HUES6 (cell line): ENCODE measurements around the gene OR6C65.
A peak's percentile ranks its signal among the peaks of the same experiment; 100 is the strongest.
"Not testable (repeated sequence)": the region's sequence is repeated elsewhere in the genome, so short reads cannot be mapped to it uniquely, and the experiment has no call there.

Source experiments
- H3K27ac ChIP-seq: 2 replicates; pipeline ENCODE4 v1.7.0; 2013; ENCODE audit warnings: low read depth, mild to moderate bottlenecking, low read length, inconsistent platforms
- H3K27me3 ChIP-seq: 2 replicates; pipeline ENCODE4 v1.6.1; 2013; ENCODE audit warnings: low read length; ENCODE audit not compliant: control insufficient read depth, insufficient read depth
- H3K36me3 ChIP-seq: 2 replicates; pipeline ENCODE4 v1.6.1; 2013; ENCODE audit warnings: low read length; ENCODE audit not compliant: control insufficient read depth, insufficient read depth
- H3K4me1 ChIP-seq: 2 replicates; pipeline ENCODE4 v1.6.1; 2013; ENCODE audit warnings: low read length; ENCODE audit not compliant: control insufficient read depth, insufficient read depth
- H3K4me3 ChIP-seq: 2 replicates; pipeline ENCODE4 v1.5.1; 2013; ENCODE audit warnings: low read depth, low read length
- H3K9ac ChIP-seq: one replicate; pipeline ENCODE4 v1.6.1; 2013; ENCODE audit warnings: mild to moderate bottlenecking, low read length
- H3K9me3 ChIP-seq: 2 replicates; pipeline ENCODE4 v1.6.1; 2013; ENCODE audit warnings: low read depth, low read length; ENCODE audit not compliant: control insufficient read depth, insufficient read depth

The OR6C65 gene

GRCh38 chr12:55413498-55414388 is 13.4 kb downstream of the OR6C65 start:
- H3K9me3 ChIP-seq, H3K4me1 ChIP-seq, H3K9ac ChIP-seq, H3K36me3 ChIP-seq, H3K27ac ChIP-seq, H3K4me3 ChIP-seq, H3K27me3 ChIP-seq: not testable (repeated sequence)

- not testable (repeated sequence) for H3K9ac ChIP-seq, H3K9me3 ChIP-seq, H3K4me3 ChIP-seq, H3K36me3 ChIP-seq, H3K27me3 ChIP-seq, H3K27ac ChIP-seq, H3K4me1 ChIP-seq
These were observed 14.1 kb downstream of the OR6C65 start for GRCh38 chr12:55414396-55414823.

GRCh38 chr12:55414889-55415288 is 14.6 kb downstream of the OR6C65 start:
- H3K9ac ChIP-seq = not testable (repeated sequence)
- peak overlapping the region; percentile 38 for H3K4me3 ChIP-seq

GRCh38 chr12:55416961-55417360 is 16.6 kb downstream of the OR6C65 start:
- H3K27me3 ChIP-seq = no peaks in the 10 kb centered on the region
- no peak overlapping the region for H3K4me3 ChIP-seq

More at GRCh38 chr12:55414889-55415288, 14.6 kb downstream of the OR6C65 start:
- H3K27me3 ChIP-seq, H3K9me3 ChIP-seq, H3K4me1 ChIP-seq, H3K36me3 ChIP-seq, H3K27ac ChIP-seq: not testable (repeated sequence)

GRCh38 chr12:55420307-55420962 is 20.1 kb downstream of the OR6C65 start:
- no peak overlapping the region for H3K9ac ChIP-seq
- no peaks in the 10 kb centered on the region for H3K27me3 ChIP-seq
- H3K27ac ChIP-seq = no peak overlapping the region
- H3K4me1 ChIP-seq = no peaks in the 10 kb centered on the region
- no peaks in the 10 kb centered on the region for H3K9me3 ChIP-seq
- no peak overlapping the region for H3K4me3 ChIP-seq
- no peaks in the 10 kb centered on the region for H3K36me3 ChIP-seq

More at GRCh38 chr12:55416961-55417360, 16.6 kb downstream of the OR6C65 start:
- H3K27ac ChIP-seq = no peak overlapping the region
- H3K9me3 ChIP-seq = no peaks in the 10 kb centered on the region
- H3K36me3 ChIP-seq = no peaks in the 10 kb centered on the region
- no peak overlapping the region for H3K9ac ChIP-seq
- H3K4me1 ChIP-seq = no peaks in the 10 kb centered on the region

- no peak within 1 kb of the TSS for H3K4me3 ChIP-seq
- no peaks in the 10 kb centered on the region for H3K27me3 ChIP-seq
- no peak within 1 kb of the TSS for H3K9ac ChIP-seq
- H3K36me3 ChIP-seq = no peaks in the 10 kb centered on the region
- H3K4me1 ChIP-seq = peaks cover 20% of the 10 kb centered on the region
- no peaks in the 10 kb centered on the region for H3K9me3 ChIP-seq
- no peak within 1 kb of the TSS for H3K27ac ChIP-seq
These were observed 25.6 kb downstream of the OR6C65 start, which contains the start of gene OR6C76 for GRCh38 chr12:55425954-55426353. Gene OR6C76, plus strand, starts transcription at chr12:55426254. Its CDS starts 0 bp downstream, at chr12:55426254.

- Histone ChIP-seq H3K36me3 (no peaks in the 10 kb centered on the region), H3K4me3 (peak overlapping the region; percentile 12; the same call in 1 of the 2 replicates), H3K4me1 (peaks cover 20% of the 10 kb centered on the region), H3K27me3 (no peaks in the 10 kb centered on the region), H3K27ac (no peak overlapping the region), H3K9ac (no peak overlapping the region), H3K9me3 (no peaks in the 10 kb centered on the region)
These were observed 28.3 kb downstream of the OR6C65 start for GRCh38 chr12:55428331-55429243.

GRCh38 chr12:55441233-55441632 is 40.9 kb downstream of the OR6C65 start:
- not testable (repeated sequence) for H3K27ac ChIP-seq, H3K27me3 ChIP-seq, H3K36me3 ChIP-seq, H3K9ac ChIP-seq, H3K4me3 ChIP-seq, H3K4me1 ChIP-seq
- peaks cover 18% of the 10 kb centered on the region for H3K9me3 ChIP-seq

- Histone ChIP-seq H3K4me3 (no peak within 1 kb of the TSS), H3K36me3 (no peaks in the 10 kb centered on the region), H3K9ac (no peak within 1 kb of the TSS), H3K4me1 (no peaks in the 10 kb centered on the region), H3K27me3 (no peaks in the 10 kb centered on the region), H3K9me3 (peaks cover 18% of the 10 kb centered on the region), H3K27ac (no peak within 1 kb of the TSS)
These were observed 43.4 kb downstream of the OR6C65 start, which contains the start of gene OR6C2 for GRCh38 chr12:55443776-55444175. Gene OR6C2, plus strand, starts transcription at chr12:55444076. Its CDS starts 8,138 bp downstream, at chr12:55452214.

- H3K27me3 ChIP-seq = no peaks in the 10 kb centered on the region
- H3K36me3 ChIP-seq = no peaks in the 10 kb centered on the region
- no peaks in the 10 kb centered on the region for H3K4me1 ChIP-seq
- no peak overlapping the region for H3K9ac ChIP-seq
- peaks cover 15% of the 10 kb centered on the region for H3K9me3 ChIP-seq
- H3K4me3 ChIP-seq = no peak overlapping the region
- no peak overlapping the region for H3K27ac ChIP-seq
These were observed 45.0 kb downstream of the OR6C65 start for GRCh38 chr12:55445357-55445756.
